HepG2 (cell line): ENCODE measurements around the gene NRGN. TPM values are rescaled to one million over a fixed set of nuclear protein-coding genes. Genes with fewer than 3 reads are reported as not detected.
A peak's percentile ranks its signal among the peaks of the same experiment; 100 is the strongest.

Source experiments
- E2F5 ChIP-seq: sonication (generic); formaldehyde crosslinking; conservative IDR thresholded peaks from 2 replicates; pipeline ENCODE4 v1.4.0; 2020; ENCODE audit warnings: missing genetic modification reagents
- ESRRA ChIP-seq: sonication (generic); formaldehyde crosslinking; IDR thresholded peaks from 2 replicates; pipeline ENCODE4 v1.5.1; 2020; ENCODE audit warnings: mild to moderate bottlenecking, low read depth, missing genetic modification reagents
- KLF12 ChIP-seq: sonication (generic); formaldehyde crosslinking; IDR thresholded peaks from 2 replicates; pipeline ENCODE4 v1.4.0; 2020; ENCODE audit warnings: missing genetic modification reagents, borderline replicate concordance
- KMT2A ChIP-seq: sonication (generic); formaldehyde crosslinking; IDR thresholded peaks from 2 replicates; pipeline ENCODE4 v1.4.0; 2020; ENCODE audit warnings: missing genetic modification reagents
- NFYB ChIP-seq: sonication (generic); formaldehyde crosslinking; IDR thresholded peaks from 2 replicates; pipeline ENCODE4 v1.4.0; 2020; ENCODE audit warnings: missing genetic modification reagents
- SMAD3 ChIP-seq: sonication (generic); formaldehyde crosslinking; IDR thresholded peaks from 2 replicates; pipeline ENCODE4 v1.4.0; 2020; ENCODE audit warnings: missing genetic modification reagents
- SP2 ChIP-seq: sonication (generic); formaldehyde crosslinking; IDR thresholded peaks from 2 replicates; pipeline ENCODE4 v1.5.1; 2020; ENCODE audit warnings: mild to moderate bottlenecking, missing genetic modification reagents
- U2AF2 ChIP-seq: fragments of 200-400 bp; formaldehyde crosslinking; IDR thresholded peaks from 2 replicates; pipeline ENCODE4 v1.6.1; 2017; ENCODE audit warnings: low read depth, mild to moderate bottlenecking, low read length
- ZBTB40 ChIP-seq, 2 experiments: fragments of 450-650 bp in 1 of 2; sonication (generic) in 1 of 2; formaldehyde crosslinking in 1 of 2; IDR thresholded peaks; 2 replicates each; pipeline versions ENCODE4 v1.6.1 to v1.8.0; 2016 to 2022; ENCODE audit warnings: antibody characterized with exemption in 1 of 2, mild to moderate bottlenecking in 1 of 2, missing genetic modification reagents in 1 of 2
- ZNF101 ChIP-seq: sonication (generic); formaldehyde crosslinking; IDR thresholded peaks from 2 replicates; pipeline ENCODE4 v1.4.0; 2020; ENCODE audit warnings: mild to moderate bottlenecking, low read depth, missing genetic modification reagents, borderline replicate concordance
- ZNF251 ChIP-seq: sonication (generic); formaldehyde crosslinking; IDR thresholded peaks from 2 replicates; pipeline ENCODE4 v1.9.0; 2021; ENCODE audit warnings: mild to moderate bottlenecking, missing genetic modification reagents
- ZNF496 ChIP-seq: sonication (generic); formaldehyde crosslinking; IDR thresholded peaks from 2 replicates; pipeline ENCODE4 v1.8.1; 2023; ENCODE audit warnings: mild to moderate bottlenecking, moderate library complexity, missing genetic modification reagents; ENCODE audit not compliant: insufficient replicate concordance
- ZNF639 ChIP-seq: conservative IDR thresholded peaks from 2 replicates; pipeline ENCODE4 v1.6.1; 2018; ENCODE audit warnings: missing genetic modification reagents
- ZNF703 ChIP-seq: sonication (generic); formaldehyde crosslinking; IDR thresholded peaks from 2 replicates; pipeline ENCODE4 v1.5.1; 2020; ENCODE audit warnings: missing genetic modification reagents, mild to moderate bottlenecking, moderate library complexity, borderline replicate concordance
- polyA plus RNA-seq, 8 experiments: library from polyadenylated mRNA; depleted of rRNA in 3 of 8; stranded (reverse) in 7 of 8; unstranded in 1 of 8; fragments of >200 nt; fragmentation: Illumina TruSeq in 4 of 8; extraction: Trizol in 4 of 8; gene quantifications; 2 replicates each; pipeline versions ENCODE4 v1.2.1 to v1.2.3, GENCODE V29; 2011 to 2016; ENCODE audit warnings: low read depth in 4 of 8, missing spikeins in 1 of 8, mixed read lengths in 1 of 8; ENCODE audit not compliant: insufficient read depth in 1 of 8
- total RNA-seq, 5 experiments: library from RNA; depleted of rRNA; stranded (reverse); fragments of >200 nt; fragmentation: Illumina TruSeq; extraction: Trizol; gene quantifications; 2 replicates each; pipeline ENCODE4 v1.2.3, GENCODE V29; 2016; ENCODE audit warnings: low read depth in 1 of 5

Gene NRGN
- total and polyA plus RNA-seq, 2 of the 13 experiments (the other 11 are each of a cell fraction or from before 2014, with no cell fraction given) = 0.22 TPM; not detected in 1

- TF ChIP-seq ZBTB40 (IDR thresholded peaks at IDR 0.05) (no peak), ZBTB40 (CRISPR knock-in tag; IDR thresholded peaks at IDR 0.05) (no peak), ZNF251 (CRISPR knock-in tag) (no peak), ZNF101 (no peak), ZNF703 (CRISPR knock-in tag) (no peak), KLF12 (CRISPR knock-in tag) (no peak), SMAD3 (CRISPR knock-in tag) (no peak), ESRRA (CRISPR knock-in tag) (no peak), E2F5 (CRISPR knock-in tag) (0 out of 2 replicates have a peak, but pooled peaks have one; percentile 34), SP2 (CRISPR knock-in tag) (peak; percentile 72), NFYB (CRISPR knock-in tag) (peak; percentile 72), ZNF496 (CRISPR knock-in tag) (no peak), U2AF2 (no peak), KMT2A (CRISPR knock-in tag) (no peak), ZNF639 (no peak)
Observed at GRCh38 chr11:124739479-124740276, at the start of gene NRGN (continued).
